Breast epithelium (tissue), 4 donors: Measurements from ENCODE around the gene ZNF611. TPM values are rescaled to one million over a fixed set of nuclear protein-coding genes. Genes with fewer than 3 reads are reported as not detected.

Experiments
- DNase-seq, 2 donors: peaks; one replicate each; pipeline ENCODE4 v3.0.0-alpha.2; 2019; ENCODE audit warnings: low spot score in 2 of 2
- H3K27ac ChIP-seq, 2 donors: fragments of 200-600 bp; sonication (generic) in 1 of 2; one replicate each; pipeline ENCODE4 v1.5.1; 2016 to 2019; ENCODE audit warnings: mild to moderate bottlenecking in 1 of 2
- H3K27me3 ChIP-seq, 2 donors: fragments of 200-600 bp; sonication (generic) in 1 of 2; one replicate each; pipeline versions ENCODE4 v1.5.1 to v1.6.0; 2017 to 2019; ENCODE audit warnings: control low read depth in 1 of 2, mild to moderate bottlenecking in 1 of 2
- H3K36me3 ChIP-seq: fragments of 200-600 bp; one replicate; pipeline ENCODE4 v1.5.1; 2019
- H3K4me1 ChIP-seq, 2 donors: fragments of 200-600 bp; sonication (generic); one replicate each; pipeline ENCODE4 v1.5.1; 2016 to 2019; ENCODE audit warnings: control low read depth in 1 of 2
- H3K4me3 ChIP-seq, 3 donors: fragments of 200-600 bp; sonication (generic); 1 replicate in 2 of 3; 2 replicates in 1 of 3; pipeline ENCODE4 v1.5.1; 2016 to 2019; ENCODE audit warnings: mild to moderate bottlenecking in 3 of 3, moderate library complexity in 2 of 3
- H3K9me3 ChIP-seq, 2 donors: fragments of 200-600 bp; sonication (generic) in 1 of 2; one replicate each; pipeline ENCODE4 v1.5.1; 2016 to 2019; ENCODE audit warnings: control low read depth in 1 of 2
- CTCF ChIP-seq, 3 donors: fragments of 450-650 bp; IDR thresholded peaks; one replicate each; pipeline ENCODE4 v1.5.1; 2016 to 2017; ENCODE audit warnings: antibody characterized with exemption in 3 of 3, mild to moderate bottlenecking in 3 of 3, moderate library complexity in 3 of 3
- POLR2A ChIP-seq: fragments of 450-650 bp; IDR thresholded peaks from one replicate; pipeline ENCODE4 v1.6.1; 2016; ENCODE audit warnings: antibody characterized with exemption, mild to moderate bottlenecking, moderate library complexity
- POLR2AphosphoS5 ChIP-seq, 3 donors: sonication (generic); formaldehyde crosslinking; IDR thresholded peaks; one replicate each; pipeline ENCODE4 v1.6.1; 2017; ENCODE audit warnings: antibody characterized with exemption in 3 of 3
- intact Hi-C: fragments of 100-400 bp; cut with DNase I; formaldehyde crosslinking; loops from one replicate; pipeline ENCODE4 v1.15.1; 2023; ENCODE audit warnings: low total_unique reads
- total RNA-seq, 3 donors: library from RNA; depleted of rRNA; stranded (reverse); fragments of >200 nt; gene quantifications; one replicate each; pipeline ENCODE4 v1.1.0, GENCODE V29; 2016

The ZNF611 gene
- total RNA-seq, 3 donors from 2014 or later, result 11.8 to 23.0 (median 16.7) TPM

GRCh38 chr19:52670046-52670445 is 64.8 kb downstream of the ZNF611 start:
- no peak for DNase-seq
- Histone ChIP-seq H3K4me3 (no peak overlapping the region), H3K4me1 (no peaks in the 10 kb centered on the region), H3K9me3 (no peaks in the 10 kb centered on the region), H3K27me3 (no peaks in the 10 kb centered on the region), H3K27ac (no peak overlapping the region), H3K36me3 (no peaks in the 10 kb centered on the region)
- intact Hi-C loops, result no loop called here
- TF ChIP-seq POLR2AphosphoS5 (IDR thresholded peaks at IDR 0.05) (no peak), CTCF (IDR thresholded peaks at IDR 0.05) (no peak), POLR2A (no peak)

- Histone ChIP-seq H3K9me3 (no peaks in the 10 kb centered on the region), H3K36me3 (no peaks in the 10 kb centered on the region), H3K4me1 (no peaks in the 10 kb centered on the region), H3K4me3 (no peak overlapping the region), H3K27ac (no peak overlapping the region), H3K27me3 (no peaks in the 10 kb centered on the region)
- DNase-seq, result no peak
- intact Hi-C loops, result no loop called here
- no peak for TF ChIP-seq POLR2AphosphoS5 (IDR thresholded peaks at IDR 0.05)
- TF ChIP-seq CTCF (IDR thresholded peaks at IDR 0.05), result no peak
- no peak for TF ChIP-seq POLR2A
Measured at GRCh38 chr19:52669586-52669985, 65.3 kb downstream of the ZNF611 start.

GRCh38 chr19:52667972-52668371 is 66.9 kb downstream of the ZNF611 start:
- intact Hi-C loops, result no loop called here
- TF ChIP-seq POLR2A, result no peak
- TF ChIP-seq POLR2AphosphoS5 (IDR thresholded peaks at IDR 0.05), result no peak
- TF ChIP-seq CTCF (IDR thresholded peaks at IDR 0.05), result no peak
- DNase-seq, result no peak

GRCh38 chr19:52666506-52666905 is 68.3 kb downstream of the ZNF611 start:
- Histone ChIP-seq H3K9me3 (no peaks in the 10 kb centered on the region), H3K36me3 (no peaks in the 10 kb centered on the region), H3K27me3 (no peaks in the 10 kb centered on the region), H3K4me1 (no peaks in the 10 kb centered on the region), H3K4me3 (no peak overlapping the region), H3K27ac (no peak overlapping the region)
- no peak for DNase-seq
- TF ChIP-seq POLR2A, result no peak
- TF ChIP-seq CTCF (IDR thresholded peaks at IDR 0.05), result no peak
- TF ChIP-seq POLR2AphosphoS5 (IDR thresholded peaks at IDR 0.05), result no peak
- intact Hi-C loops, result no loop called here

More at GRCh38 chr19:52667972-52668371, 66.9 kb downstream of the ZNF611 start:
- Histone ChIP-seq H3K4me3 (no peak overlapping the region), H3K27me3 (no peaks in the 10 kb centered on the region), H3K4me1 (no peaks in the 10 kb centered on the region), H3K27ac (no peak overlapping the region), H3K9me3 (no peaks in the 10 kb centered on the region), H3K36me3 (no peaks in the 10 kb centered on the region)

GRCh38 chr19:52665529-52665928 is 69.3 kb downstream of the ZNF611 start:
- H3K36me3 ChIP-seq, result no peaks in the 10 kb centered on the region
- no peaks in the 10 kb centered on the region for H3K4me1 ChIP-seq
- no peaks in the 10 kb centered on the region for H3K27me3 ChIP-seq
- no peak for DNase-seq
- TF ChIP-seq POLR2A (no peak), CTCF (IDR thresholded peaks at IDR 0.05) (no peak), POLR2AphosphoS5 (IDR thresholded peaks at IDR 0.05) (no peak)
- H3K4me3 ChIP-seq, result no peak overlapping the region
- H3K27ac ChIP-seq, result no peak overlapping the region
- H3K9me3 ChIP-seq, result no peaks in the 10 kb centered on the region
- intact Hi-C loops, result no loop called here
